LNCaP clone FGC (cell line): ENCODE results near the gene ZBTB1.
"Not testable (repeated sequence)": the region's sequence is repeated elsewhere in the genome, so short reads cannot be mapped to it uniquely, and the experiment has no call there.

Source experiments
- DNase-seq: peaks from one replicate; pipeline ENCODE4 v3.0.0-alpha.2; 2011; ENCODE audit warnings: low read depth
- H3K4me3 ChIP-seq: 2 replicates; pipeline ENCODE4 v1.5.1; 2011; ENCODE audit warnings: mild to moderate bottlenecking, low read depth, low read length, control low read depth
- TF ChIP-seq, protein P1 (sequence below): IDR thresholded peaks from 2 replicates; pipeline ENCODE4 v1.5.1; 2012; ENCODE audit warnings: mild to moderate bottlenecking; ENCODE audit not compliant: control insufficient read depth, insufficient read depth; ENCODE audit errors: extremely low read depth

Gene ZBTB1

DNA sequence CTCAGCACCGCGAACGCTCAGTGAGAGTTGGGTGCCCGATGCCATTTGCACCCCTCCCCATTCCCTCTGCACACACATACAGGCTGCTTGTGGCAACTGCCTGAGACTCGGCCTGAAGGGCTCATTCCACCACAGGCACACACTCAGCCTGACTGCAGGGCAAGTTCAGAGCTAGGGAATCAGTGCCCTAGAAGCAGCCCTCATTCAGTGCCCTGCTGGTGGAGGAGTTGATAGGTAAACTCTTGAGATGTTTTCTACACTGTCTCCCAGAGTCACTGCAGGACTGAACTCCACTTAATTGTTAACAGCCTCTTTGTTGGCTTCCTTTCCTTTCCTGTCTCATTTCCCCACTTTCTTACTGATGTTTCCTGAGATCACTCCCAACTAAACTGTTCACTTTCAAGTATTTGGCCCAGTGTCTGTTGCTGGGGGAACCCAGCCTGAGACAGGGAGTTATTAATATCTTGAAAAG, 62.1 kb downstream of the ZBTB1 start:
- no peak overlapping the region for H3K4me3 ChIP-seq
- TF ChIP-seq, protein P1, sequence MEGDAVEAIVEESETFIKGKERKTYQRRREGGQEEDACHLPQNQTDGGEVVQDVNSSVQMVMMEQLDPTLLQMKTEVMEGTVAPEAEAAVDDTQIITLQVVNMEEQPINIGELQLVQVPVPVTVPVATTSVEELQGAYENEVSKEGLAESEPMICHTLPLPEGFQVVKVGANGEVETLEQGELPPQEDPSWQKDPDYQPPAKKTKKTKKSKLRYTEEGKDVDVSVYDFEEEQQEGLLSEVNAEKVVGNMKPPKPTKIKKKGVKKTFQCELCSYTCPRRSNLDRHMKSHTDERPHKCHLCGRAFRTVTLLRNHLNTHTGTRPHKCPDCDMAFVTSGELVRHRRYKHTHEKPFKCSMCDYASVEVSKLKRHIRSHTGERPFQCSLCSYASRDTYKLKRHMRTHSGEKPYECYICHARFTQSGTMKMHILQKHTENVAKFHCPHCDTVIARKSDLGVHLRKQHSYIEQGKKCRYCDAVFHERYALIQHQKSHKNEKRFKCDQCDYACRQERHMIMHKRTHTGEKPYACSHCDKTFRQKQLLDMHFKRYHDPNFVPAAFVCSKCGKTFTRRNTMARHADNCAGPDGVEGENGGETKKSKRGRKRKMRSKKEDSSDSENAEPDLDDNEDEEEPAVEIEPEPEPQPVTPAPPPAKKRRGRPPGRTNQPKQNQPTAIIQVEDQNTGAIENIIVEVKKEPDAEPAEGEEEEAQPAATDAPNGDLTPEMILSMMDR, result no peak
- no peak for DNase-seq

DNA sequence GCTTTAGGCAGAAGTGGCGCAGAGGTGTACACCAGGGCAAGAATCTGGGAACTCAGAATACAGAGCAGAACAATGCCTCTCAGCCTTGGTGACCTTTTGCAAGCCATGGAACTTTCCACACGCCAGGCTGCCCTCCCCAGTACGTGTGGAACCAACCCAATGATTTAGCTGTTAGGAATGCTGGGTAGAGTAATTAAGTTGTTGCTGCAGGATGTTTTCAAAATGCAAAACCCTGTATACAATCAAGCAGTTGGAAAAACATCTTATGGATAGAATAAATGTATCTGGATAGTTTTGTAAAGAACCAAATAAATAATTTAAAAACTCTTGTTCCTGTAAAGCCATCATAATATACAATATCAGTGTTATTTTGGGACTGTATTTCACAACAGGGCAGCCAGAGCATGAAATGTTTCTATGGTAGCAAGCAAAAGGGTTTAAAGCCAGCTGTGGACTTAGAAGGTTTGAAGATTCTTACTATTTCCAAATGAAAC, 64.6 kb downstream of the ZBTB1 start:
- TF ChIP-seq, protein P1, result no peak
- no peak for DNase-seq
- no peak overlapping the region for H3K4me3 ChIP-seq

DNA sequence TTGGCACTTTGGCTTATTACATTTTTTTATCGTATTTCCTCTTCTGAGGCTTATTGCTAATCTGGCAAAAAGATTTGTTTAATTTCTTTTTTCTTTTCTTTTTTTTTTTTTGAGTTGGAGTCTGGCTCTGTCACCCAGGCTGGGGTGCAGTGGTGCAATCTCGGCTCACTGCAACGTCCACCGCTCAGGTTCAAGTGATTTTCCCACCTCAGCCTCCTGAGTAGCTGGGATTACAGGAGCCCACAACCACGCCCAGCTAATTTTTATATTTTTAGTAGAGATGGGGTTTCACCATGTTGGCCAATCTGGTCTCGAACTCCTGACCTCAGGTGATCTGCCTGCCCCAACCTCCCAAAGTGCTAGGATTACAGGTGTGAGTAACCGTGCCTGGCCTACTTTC, 65.1 kb downstream of the ZBTB1 start:
- not testable (repeated sequence) for H3K4me3 ChIP-seq, DNase-seq

DNA sequence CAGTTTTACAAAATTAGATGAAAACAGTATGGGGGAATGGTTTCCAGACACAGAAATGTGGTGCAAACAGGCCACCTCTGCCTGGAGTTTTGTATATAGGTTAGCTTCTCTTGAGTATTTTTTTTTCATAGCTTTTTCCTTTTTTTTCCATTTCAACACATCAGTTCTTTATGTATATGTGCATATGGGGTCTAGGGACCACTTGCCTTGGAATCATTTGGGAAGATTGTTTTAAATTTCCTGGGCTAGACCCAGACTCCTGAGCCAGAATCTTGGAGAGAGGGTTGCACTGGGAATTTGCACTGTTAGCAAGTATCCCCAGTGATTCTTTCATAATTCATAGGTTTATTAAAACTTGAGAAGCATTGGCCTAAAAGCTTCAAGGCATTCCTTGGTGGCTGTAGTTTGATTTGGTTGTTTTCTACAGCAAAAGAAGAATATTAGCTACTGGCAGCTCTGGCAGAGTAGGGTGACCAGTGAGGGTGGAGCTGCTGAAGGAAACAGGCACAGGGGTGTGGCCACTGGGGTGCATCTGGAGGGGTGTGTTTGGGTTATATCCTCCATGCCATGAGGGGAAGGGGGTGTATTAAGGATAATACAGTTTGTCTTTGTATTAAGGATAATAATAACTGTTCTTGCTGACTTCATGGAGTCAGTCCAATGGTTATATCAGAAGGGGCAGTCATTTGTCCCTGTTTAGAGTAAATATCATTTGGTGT, 68.0 kb downstream of the ZBTB1 start:
- TF ChIP-seq, protein P1, result no peak
- H3K4me3 ChIP-seq, result no peak overlapping the region
- DNase-seq, result no peak

DNA sequence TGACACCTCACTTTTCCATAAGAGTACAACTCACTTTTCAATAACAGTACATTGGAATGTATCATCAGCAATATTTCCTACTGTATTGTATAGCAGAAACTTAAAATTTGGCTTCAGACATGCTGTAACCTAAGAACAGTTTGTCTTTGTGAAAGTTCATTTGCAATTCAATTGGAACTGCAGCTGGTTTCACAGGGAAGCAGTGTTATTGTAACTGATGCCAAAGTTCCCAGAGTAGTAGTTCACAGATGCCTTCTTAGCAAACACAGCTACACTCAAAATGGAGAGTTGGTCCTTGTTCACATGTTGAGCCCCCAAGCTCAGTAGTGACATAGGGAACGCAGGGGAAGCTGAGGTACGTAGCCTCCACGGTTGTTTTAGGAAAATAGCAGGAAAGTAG, 68.5 kb downstream of the ZBTB1 start:
- H3K4me3 ChIP-seq, result no peak overlapping the region
- TF ChIP-seq, protein P1, result no peak
- DNase-seq, result no peak
